Memory B cell (primary cell): ENCODE measurements around the gene LSP1.
A peak's percentile ranks its signal among the peaks of the same experiment; 100 is the strongest.
"Not testable (repeated sequence)": the region's sequence is repeated elsewhere in the genome, so short reads cannot be mapped to it uniquely, and the experiment has no call there.

Experiments used
- ATAC-seq: fragments of 150-1000 bp; cut with Tn5 transposase; 2 replicates; pipeline ENCODE4 v1.10.0; 2021; ENCODE audit warnings: low read depth, mild to moderate bottlenecking, moderate library complexity
- DNase-seq, 2 donors: peaks; one replicate each; pipeline ENCODE4 v3.0.0; 2022; ENCODE audit warnings: low spot score in 2 of 2
- H3K27ac Mint-ChIP-seq: one replicate; pipeline ENCODE4 v1.8.0; 2022; ENCODE audit warnings: mild to moderate bottlenecking, moderate library complexity, mixed read lengths
- H3K27me3 Mint-ChIP-seq: one replicate; pipeline ENCODE4 v1.8.0; 2022; ENCODE audit warnings: mixed read lengths
- H3K36me3 Mint-ChIP-seq: one replicate; pipeline ENCODE4 v1.8.0; 2022; ENCODE audit warnings: mild to moderate bottlenecking, mixed read lengths
- H3K4me1 Mint-ChIP-seq: one replicate; pipeline ENCODE4 v1.8.0; 2022; ENCODE audit warnings: mixed read lengths
- H3K4me3 Mint-ChIP-seq: one replicate; pipeline ENCODE4 v1.8.0; 2022; ENCODE audit warnings: mild to moderate bottlenecking, moderate library complexity, mixed read lengths
- H3K9me3 Mint-ChIP-seq: one replicate; pipeline ENCODE4 v1.8.0; 2022; ENCODE audit warnings: mixed read lengths

The LSP1 gene

DNA sequence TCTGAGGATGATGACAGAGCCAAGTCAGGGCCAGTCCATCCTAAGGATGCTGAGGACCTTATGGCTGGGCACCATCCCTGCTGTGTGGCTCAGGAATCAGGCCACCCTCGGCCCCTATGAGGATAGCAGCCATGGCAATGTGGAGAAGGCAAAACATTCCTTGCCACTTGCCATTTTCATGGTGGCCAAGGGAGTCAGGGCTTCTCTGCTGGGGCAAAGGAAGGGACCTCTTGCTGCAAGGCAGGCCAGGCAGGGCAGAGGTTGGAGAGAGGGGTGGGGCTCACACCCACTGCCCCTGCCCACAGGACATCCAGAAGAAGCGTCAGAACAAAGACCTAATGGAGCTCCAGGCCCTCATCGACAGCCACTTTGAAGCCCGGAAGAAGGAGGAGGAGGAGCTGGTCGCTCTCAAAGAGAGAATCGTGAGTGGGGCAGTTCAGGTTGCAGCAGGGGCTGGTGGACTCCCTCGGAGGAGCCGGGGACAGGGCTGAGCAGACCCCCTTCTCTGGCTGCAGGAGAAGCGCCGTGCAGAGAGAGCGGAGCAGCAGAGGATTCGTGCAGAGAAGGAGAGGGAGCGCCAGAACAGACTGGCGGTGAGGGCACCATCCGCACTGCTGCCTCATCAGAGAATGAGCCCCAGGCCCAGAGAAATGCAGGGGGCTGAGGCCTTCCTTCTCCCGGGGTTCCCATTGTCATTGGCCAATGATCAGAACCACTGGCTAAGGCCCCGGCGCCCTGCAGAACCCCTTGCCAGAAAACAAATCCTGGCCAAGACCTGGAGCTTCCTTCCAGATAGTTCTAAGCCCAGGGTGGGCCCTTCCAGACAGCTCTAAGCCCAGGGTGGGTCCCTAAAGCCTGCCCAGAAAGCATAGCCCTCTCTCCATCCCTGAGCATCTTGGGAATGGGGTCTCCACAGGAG is 80.8 kb downstream of the LSP1 start:
- Mint-ChIP-seq H3K4me1 (no peaks in the 10 kb centered on the region), H3K27ac (no peak overlapping the region), H3K4me3 (no peak overlapping the region), H3K27me3 (peaks cover 16% of the 10 kb centered on the region), H3K9me3 (peaks cover 1% of the 10 kb centered on the region), H3K36me3 (peaks cover 3% of the 10 kb centered on the region)
- DNase-seq, result no peak
- ATAC-seq, result no peak

DNA sequence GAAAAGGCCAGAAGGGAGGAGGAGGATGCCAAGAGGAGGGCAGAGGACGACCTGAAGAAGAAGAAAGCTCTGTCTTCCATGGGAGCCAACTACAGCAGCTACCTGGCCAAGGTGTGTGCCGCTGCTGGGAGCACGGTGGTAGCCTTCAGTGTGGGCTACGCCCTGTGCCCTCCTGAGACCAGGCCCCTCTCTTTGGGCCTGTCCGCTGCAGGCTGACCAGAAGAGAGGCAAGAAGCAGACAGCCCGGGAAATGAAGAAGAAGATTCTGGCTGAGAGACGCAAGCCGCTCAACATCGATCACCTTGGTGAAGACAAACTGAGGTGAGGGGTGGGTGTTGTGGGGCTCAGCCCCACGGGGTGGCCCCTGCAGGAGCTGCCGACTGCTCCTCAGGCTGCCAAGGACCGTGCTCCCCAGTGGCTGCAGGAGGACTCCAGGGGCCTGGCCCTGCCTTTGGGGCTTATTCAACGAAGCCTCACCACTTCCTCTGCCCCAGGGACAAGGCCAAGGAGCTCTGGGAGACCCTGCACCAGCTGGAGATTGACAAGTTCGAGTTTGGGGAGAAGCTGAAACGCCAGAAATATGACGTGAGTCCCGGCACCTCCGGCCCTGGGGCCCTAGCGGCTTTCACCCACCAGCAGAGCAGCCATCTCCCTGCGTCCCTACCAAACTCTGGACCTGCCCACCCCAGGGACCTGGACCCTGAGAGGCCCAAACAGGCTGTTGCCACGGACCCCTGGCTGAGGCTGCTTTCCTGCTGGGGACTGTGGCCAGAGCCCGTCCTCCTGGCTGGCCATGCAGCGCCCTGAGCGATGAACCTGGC is 81.7 kb downstream of the LSP1 start:
- H3K27ac Mint-ChIP-seq, result no peak overlapping the region
- no peak for ATAC-seq
- peaks cover 3% of the 10 kb centered on the region for H3K36me3 Mint-ChIP-seq
- peaks cover 2% of the 10 kb centered on the region for H3K4me1 Mint-ChIP-seq
- no peak overlapping the region for H3K4me3 Mint-ChIP-seq
- DNase-seq, result no peak
- peaks cover 14% of the 10 kb centered on the region for H3K27me3 Mint-ChIP-seq
- H3K9me3 Mint-ChIP-seq, result peaks cover 1% of the 10 kb centered on the region

DNA sequence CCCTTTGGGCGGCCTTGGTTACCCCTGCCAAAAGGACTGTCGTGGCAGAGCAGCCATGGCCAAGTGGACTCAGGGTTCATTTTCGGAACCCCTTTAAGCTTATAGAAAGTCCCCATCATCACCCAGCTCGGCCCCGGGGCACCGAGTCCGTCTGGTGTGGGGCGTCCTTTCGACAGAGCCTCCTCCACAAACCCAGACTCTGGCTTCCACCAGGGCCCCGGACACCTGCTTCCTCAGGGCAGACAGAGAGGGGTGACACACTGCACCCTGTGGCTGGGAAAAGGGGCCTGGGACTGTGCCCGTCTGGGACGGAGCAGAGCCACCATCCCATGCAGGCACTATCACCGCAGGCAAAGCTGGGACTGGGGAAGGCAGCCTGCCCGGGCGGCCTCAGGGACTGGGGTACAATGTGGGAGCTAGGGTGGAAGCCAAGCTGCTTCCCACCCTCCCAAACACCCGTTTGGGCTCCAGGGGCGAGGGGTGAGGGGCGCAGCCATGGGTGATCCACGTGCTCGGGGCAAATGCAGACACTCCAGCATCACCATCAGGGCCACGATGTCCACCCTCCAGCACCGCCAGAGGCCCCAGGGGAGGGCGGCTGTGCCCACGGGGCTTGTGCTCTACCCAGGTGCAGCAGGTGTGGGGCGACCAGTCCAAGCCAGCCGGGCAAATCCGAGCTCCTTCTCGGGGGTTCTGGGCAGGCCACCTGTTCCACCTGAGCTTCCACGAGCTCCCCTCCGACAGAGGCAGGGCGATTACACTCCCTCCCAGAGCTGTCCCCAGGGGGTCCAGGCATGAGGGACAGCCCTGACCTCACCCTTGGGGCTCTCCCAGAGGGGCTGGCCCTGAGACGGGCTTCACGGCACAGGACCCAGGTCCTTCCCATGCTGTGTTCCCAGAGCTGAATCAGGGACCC is 82.5 kb downstream of the LSP1 start:
- H3K27ac Mint-ChIP-seq, result no peak overlapping the region
- H3K9me3 Mint-ChIP-seq, result peaks cover 1% of the 10 kb centered on the region
- peaks cover 14% of the 10 kb centered on the region for H3K27me3 Mint-ChIP-seq
- peaks cover 3% of the 10 kb centered on the region for H3K36me3 Mint-ChIP-seq
- no peak for DNase-seq
- H3K4me3 Mint-ChIP-seq, result no peak overlapping the region
- no peak for ATAC-seq
- H3K4me1 Mint-ChIP-seq, result peaks cover 2% of the 10 kb centered on the region

- peaks cover 2% of the 10 kb centered on the region for H3K4me1 Mint-ChIP-seq
- peaks cover 1% of the 10 kb centered on the region for H3K9me3 Mint-ChIP-seq
- peaks cover 3% of the 10 kb centered on the region for H3K36me3 Mint-ChIP-seq
- ATAC-seq (no peak), DNase-seq (no peak)
- no peak overlapping the region for H3K4me3 Mint-ChIP-seq
- H3K27me3 Mint-ChIP-seq, result peaks cover 14% of the 10 kb centered on the region
- no peak overlapping the region for H3K27ac Mint-ChIP-seq
These were observed 83.3 kb downstream of the LSP1 start for GRCh38 chr11:1936072-1936780.

DNA sequence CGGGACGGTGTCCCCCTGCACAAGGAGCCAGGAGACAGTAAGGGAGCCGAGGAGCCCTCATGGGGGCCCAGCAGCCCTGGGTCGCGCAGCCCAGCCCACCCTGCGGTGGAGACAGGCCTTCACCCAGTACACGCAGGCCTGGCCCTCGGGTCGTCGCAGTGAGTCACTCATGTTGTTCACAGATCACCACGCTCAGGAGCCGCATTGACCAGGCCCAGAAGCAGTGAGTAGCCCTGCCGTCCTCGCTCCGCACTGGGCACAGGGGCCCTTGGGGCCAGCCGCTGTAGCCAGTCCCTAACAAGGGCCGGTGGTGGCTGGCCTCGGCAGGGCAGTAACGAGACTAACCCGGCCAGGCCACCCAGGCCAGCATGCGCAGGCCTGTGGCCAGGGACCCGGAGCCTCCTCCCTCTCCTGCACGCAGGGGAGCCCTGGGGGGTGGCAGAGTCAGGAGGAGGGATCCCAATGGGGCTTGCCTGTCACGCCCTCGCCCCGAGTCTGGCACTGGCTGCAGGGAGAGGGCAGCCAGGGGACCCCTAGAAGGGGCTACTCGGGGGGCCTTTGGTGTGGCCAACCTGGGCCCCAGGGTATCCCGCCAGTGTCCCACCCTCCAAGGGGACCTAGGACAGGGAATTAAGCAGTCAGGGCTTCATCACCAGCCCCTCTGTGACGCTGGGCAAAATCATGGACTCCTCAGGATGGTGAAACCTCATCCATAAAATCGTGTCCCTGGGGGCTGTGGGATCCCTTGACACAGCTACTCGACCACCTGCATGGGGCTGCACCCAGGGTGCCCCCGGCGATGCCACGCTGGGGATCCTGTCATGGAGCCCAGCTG is 84.1 kb downstream of the LSP1 start:
- peaks cover 3% of the 10 kb centered on the region for H3K36me3 Mint-ChIP-seq
- H3K4me3 Mint-ChIP-seq, result no peak overlapping the region
- no peak overlapping the region for H3K27ac Mint-ChIP-seq
- ATAC-seq (no peak), DNase-seq (peak in 1 of 2 donors; percentile 9)
- H3K9me3 Mint-ChIP-seq, result peaks cover 1% of the 10 kb centered on the region
- H3K27me3 Mint-ChIP-seq, result peaks cover 14% of the 10 kb centered on the region
- H3K4me1 Mint-ChIP-seq, result peaks cover 2% of the 10 kb centered on the region

DNA sequence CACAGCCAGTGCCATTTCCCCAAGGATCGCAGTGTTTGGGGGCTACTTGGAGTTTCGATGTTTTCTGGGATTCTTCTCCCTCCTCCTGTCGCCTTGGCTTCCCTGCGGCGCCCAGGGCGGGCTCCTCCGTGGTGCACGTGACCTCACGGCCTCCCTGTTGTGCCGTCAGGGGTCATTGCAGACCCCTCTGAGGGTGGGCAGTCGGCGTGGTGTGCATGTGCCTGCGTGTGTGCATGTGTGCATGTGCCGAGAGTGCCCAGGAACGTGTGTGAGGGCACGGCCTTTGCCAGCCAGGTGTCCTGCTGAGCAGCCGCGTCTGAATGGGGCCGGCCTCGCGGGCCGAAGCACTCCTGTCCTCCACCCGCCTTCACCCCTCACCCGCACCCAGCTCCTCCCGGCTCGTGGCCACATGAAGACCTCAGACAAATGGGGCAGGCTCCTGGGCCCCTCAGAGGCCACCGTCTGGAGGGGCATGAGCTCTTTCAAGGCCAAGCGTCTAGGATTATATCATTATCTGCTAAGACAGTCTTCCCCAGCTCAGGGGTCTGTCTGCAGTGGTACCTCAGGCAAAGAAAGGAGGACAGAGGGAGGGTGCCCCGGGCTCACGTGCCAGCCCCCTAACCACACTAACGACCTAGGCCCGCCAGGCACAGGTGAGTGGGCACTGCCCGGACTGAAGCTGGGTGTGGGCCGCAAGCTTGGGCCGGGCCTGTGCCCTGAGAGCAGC is 84.9 kb downstream of the LSP1 start:
- ATAC-seq, result no peak
- Mint-ChIP-seq H3K9me3 (peaks cover 1% of the 10 kb centered on the region), H3K27ac (no peak overlapping the region), H3K27me3 (peaks cover 11% of the 10 kb centered on the region), H3K4me1 (peaks cover 2% of the 10 kb centered on the region), H3K4me3 (no peak overlapping the region), H3K36me3 (peaks cover 3% of the 10 kb centered on the region)
- DNase-seq, result peak in 1 of 2 donors; percentile 10

DNA sequence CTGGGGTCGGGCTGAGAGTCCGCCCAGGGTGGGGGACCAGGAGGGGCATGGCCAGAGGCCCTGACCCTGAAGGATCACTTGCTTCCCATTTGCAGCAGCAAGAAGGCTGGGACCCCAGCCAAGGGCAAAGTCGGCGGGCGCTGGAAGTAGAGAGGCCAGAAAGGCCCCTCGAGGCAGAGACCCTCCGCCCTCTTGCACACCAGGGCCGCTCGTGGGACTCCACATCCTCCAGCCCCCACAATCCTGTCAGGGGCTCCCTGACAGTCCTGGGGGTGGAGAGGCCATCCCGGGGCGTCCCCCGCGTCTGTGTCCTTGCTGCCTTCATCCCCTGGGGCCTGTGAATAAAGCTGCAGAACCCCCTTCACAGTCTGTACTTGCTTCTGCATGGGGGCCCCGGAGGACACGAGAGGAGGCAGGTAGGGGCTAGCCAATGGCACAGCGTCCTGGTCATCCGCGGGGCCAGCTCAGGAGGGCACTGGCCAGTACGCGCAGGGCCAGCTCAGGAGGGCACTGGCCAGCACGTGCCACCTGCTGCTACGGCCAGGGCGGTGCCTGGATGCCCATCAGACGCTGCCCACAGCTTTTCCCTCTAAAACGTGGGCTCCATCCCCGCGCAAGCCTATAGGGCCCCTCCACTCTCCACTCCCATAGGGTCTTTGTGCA is 85.6 kb downstream of the LSP1 start:
- Mint-ChIP-seq H3K4me1 (peaks cover 2% of the 10 kb centered on the region), H3K4me3 (no peak overlapping the region), H3K27me3 (peaks cover 5% of the 10 kb centered on the region), H3K27ac (no peak overlapping the region), H3K36me3 (no peaks in the 10 kb centered on the region), H3K9me3 (no peaks in the 10 kb centered on the region)
- ATAC-seq (no peak), DNase-seq (peak in 1 of 2 donors; percentile 11)

DNA sequence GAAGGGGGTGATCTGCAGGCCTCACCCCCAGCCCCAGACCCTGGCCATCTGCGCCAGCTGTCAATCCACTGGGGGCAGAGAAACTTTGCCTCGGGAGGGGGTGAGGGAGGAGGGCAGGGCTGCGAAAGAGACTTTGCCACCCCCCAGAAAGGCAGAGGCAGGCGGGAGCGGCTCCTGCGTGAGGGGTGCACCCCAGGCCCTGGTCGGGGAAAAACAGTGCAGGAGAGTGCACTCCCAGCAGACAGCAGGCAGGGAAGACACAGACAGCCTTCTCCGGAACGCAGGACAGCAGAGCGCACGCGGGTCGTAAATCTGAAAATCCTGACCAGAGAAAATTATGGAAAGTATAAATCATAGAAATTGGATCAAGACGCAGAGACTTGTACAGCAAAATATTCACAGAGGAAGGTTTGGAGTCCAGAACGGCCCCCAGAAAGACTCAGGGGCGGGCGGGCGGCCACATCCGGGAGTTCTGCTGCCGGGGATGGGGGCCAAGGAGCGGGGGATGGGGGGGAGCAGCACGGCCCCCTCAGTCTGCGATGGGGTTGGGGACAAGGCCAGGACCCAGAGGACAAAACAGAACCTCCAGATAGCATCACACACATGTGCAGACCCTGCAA is 86.2 kb downstream of the LSP1 start:
- Mint-ChIP-seq H3K4me1 (peaks cover 2% of the 10 kb centered on the region), H3K9me3 (no peaks in the 10 kb centered on the region), H3K27me3 (peaks cover 2% of the 10 kb centered on the region), H3K36me3 (no peaks in the 10 kb centered on the region), H3K27ac (peak overlapping the region; percentile 17), H3K4me3 (no peak overlapping the region)
- ATAC-seq, result no peak
- peak in 1 of 2 donors; percentile 10 for DNase-seq

- H3K27me3 Mint-ChIP-seq, DNase-seq, H3K9me3 Mint-ChIP-seq, H3K4me3 Mint-ChIP-seq, H3K4me1 Mint-ChIP-seq, H3K36me3 Mint-ChIP-seq, ATAC-seq: not testable (repeated sequence)
- H3K27ac Mint-ChIP-seq, result peak overlapping the region; percentile 1
These were observed 86.9 kb downstream of the LSP1 start for GRCh38 chr11:1939788-1940187.
